GM21423 (cell line): ENCODE results near the gene NR2F1.

Experiments
- ATAC-seq: cut with Tn5 transposase; IDR thresholded peaks from one replicate; pipeline ENCODE4 v1.9.1; 2021; ENCODE audit warnings: mild to moderate bottlenecking, moderate library complexity; ENCODE audit not compliant: unreplicated experiment

NR2F1 gene

DNA sequence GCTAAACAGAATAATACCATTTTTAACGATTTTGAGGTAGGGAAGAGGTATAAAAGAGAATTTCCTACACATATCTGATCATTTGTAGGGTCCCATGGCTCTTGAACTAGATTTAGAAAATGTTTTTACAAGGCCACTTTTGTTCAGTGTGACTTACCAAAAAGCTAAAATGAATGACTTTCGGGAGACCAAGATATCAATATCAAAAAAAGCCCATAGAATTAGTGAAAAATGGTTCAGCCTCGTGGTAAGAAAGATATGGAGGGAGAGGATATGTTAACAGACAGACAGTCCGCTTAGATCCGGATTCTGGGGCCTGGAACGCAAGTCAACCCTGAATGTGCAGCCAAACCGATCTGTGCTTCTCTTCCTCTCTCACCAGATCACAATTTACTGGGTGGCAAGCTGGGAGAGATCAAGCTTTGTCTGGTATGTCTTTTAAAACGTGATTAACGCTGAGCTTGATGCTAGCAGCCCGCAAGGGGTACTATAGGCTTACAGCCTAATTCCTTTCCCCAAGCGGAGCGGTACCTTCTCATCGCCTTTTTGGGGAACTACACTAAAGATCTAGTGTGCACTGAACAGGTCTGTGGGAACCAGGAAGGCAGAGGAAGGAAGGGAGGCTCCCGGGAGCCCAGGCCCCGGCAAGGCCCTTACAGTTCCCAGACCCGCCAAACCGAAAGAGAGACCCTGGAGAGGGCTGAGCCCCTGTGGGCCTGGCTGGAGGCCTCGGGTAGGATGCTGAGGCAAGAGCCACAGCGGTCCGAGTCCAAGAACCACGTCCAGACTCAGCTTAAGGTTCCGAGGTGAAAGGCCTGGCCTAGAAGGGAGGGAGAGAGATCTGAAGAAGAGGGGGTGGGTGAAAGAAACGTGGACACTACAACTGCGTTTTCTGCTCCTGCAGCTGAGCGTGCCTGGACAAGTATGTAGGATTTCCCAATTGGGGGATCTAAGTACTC is 4.9 kb upstream of the NR2F1 start:
- ATAC-seq, result no peak

DNA sequence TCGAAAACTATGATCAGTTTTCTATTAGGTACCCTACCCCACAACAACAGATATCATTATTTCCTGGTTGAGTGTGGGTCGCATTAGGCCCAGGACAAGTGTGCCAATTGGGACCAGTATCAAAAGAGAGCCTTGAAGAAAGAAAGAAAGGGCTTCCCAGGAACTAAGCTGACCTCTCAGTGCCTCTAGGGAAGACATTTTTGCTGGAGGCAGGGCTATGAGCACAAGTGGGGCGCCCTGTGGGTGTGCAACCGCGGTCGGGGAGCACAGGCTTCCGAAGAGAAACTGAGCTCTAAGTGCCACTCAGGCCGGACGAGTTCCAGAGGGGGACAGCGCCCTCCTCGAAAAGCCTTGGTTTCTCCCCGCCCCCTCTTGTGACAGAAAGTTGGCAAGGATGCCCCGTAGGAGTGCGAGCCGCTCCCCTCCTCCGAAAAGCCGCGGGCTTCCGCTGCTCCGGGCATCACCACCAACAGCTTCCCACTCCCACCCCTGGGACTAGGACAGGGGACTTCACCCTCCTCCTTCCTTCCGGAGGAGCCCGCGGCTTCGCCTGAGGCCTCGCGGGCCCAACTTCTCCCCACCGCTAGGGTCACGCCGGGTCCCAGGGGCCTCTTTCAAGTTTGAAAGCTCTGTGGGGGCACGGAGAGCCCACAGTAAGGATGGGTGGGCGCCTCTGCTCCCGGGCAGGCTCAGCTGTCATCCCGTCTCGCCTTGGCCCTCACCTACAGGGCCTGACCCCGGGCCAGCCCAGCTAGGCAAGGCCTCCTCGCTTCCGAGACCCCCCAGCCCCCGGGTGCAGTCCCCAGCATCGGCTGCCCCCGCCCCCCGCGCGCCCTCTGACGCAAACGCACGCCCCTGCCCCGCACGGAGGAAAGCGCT is 4.0 kb upstream of the NR2F1 start:
- no peak for ATAC-seq

DNA sequence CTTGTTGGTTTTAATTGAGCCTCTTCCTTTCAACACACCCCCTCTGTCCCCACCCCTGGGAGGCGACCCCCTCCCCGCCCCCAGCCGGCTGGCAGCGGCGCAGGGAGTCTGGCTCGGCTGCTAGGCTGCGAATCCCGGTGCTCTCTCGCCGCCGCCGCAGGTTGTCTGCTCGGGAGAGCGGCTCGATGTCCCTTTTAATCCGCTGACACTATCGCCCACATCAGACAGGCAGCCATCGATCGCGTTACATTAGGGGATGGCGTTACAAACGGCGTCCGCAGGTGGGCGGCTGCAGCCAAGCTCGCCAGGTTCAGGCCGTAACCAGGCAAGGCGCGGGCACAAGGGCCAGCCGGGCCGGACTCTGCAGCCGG is 3.3 kb upstream of the NR2F1 start:
- no peak for ATAC-seq

DNA sequence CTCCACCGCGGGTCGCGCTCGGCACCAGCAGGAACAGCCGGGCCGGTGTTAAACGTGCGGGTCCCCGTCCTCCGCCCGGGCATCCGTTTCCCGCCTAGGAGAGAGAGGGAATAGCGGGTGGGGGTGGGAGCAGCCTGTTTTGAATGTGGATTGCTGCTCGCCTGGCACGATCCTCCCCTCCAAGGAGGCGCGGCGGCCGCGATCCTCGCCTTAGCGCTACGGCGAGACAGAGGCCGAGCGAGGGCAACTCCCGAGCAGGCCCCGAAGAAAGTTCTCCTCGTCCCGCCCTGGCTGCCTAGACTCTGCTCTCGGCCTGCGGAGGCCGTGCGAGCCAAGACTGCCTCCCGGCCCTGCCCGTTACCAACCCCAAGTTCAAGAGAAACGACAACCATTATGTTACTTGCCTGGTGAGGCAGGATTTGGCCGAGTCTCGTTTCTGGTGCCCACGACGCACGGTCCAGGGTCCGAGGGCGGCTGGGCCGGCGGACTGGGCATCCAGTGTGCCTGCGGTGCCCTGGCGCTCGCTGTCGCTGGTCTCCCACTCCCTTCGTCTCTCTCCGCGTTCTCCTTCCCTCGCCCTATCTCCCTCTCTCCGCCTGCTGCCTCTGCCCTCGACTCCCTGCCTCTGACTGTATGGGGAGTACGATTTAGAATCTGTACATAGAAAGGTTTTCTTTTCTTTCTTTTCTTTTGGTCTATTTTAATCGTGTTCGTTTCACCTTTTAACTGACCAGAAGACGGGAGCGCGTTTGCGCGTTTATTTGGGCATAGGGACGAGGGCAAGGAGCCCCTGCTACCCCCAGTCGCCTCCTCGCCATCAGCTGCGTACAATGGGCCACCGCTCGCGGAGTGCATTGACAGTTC is 2.7 kb upstream of the NR2F1 start:
- ATAC-seq, result no peak

DNA sequence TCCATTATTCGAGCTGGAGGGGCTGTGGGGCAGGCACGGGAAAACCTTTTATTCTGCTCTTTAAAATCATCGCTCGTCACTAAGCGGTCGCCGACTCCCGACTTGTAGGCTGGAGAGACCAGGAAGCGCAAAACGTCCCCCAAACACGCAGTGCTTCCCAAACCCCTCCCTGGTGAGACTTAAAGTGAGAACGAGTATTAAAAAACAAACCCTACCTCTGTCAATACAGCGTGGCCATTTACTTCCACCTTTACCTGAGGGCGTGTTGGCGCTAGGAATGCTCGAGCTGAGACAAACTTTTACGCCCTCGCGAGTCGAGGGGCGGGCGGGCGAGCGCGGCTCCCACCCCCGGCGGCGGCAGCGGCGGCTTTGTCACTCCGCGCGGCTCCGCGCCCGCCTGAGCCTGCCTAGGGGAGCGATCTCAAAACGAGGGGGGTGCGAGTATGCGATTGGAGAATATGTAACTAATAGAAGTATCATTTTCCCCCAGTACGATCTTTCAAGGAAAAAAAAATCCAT is 2.0 kb upstream of the NR2F1 start, which contains the start of gene NR2F1-AS1:
Gene NR2F1-AS1, minus strand, starts transcription at position 293 of the 519 bp plus-strand sequence.
- peak; percentile 15 for ATAC-seq

DNA sequence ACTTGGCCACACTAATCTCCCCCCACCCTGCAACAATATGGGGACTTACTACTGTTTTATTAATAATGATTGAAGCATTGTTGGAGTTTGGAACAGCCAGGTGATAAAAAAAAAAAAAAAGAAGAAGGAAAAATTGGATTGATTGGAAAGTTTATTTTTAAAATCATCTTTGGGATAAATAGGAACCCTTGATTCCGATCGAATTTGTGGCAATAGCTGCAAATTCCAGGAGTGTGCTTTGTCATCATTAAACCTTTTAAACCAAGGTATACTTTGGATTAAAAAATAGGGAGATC is 907 bp upstream of the NR2F1 start:
- ATAC-seq, result no peak

DNA sequence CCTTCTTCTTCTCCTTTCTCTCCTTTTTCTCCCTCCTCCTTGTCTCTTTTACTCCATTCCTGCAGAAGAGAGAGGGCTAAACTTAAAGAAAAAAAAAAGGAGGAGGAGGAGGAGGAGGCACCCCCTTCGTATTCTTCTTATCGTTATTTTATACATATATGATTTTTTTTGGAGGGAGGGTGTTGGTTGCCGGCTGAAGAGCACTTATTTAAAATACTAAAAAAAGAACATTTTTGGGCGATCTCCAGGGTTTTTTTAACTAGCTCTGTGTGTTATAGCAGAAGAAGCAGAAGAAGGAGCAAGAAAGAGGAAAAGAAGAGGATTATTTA is 381 bp downstream of the NR2F1 start:
- ATAC-seq, result no peak

DNA sequence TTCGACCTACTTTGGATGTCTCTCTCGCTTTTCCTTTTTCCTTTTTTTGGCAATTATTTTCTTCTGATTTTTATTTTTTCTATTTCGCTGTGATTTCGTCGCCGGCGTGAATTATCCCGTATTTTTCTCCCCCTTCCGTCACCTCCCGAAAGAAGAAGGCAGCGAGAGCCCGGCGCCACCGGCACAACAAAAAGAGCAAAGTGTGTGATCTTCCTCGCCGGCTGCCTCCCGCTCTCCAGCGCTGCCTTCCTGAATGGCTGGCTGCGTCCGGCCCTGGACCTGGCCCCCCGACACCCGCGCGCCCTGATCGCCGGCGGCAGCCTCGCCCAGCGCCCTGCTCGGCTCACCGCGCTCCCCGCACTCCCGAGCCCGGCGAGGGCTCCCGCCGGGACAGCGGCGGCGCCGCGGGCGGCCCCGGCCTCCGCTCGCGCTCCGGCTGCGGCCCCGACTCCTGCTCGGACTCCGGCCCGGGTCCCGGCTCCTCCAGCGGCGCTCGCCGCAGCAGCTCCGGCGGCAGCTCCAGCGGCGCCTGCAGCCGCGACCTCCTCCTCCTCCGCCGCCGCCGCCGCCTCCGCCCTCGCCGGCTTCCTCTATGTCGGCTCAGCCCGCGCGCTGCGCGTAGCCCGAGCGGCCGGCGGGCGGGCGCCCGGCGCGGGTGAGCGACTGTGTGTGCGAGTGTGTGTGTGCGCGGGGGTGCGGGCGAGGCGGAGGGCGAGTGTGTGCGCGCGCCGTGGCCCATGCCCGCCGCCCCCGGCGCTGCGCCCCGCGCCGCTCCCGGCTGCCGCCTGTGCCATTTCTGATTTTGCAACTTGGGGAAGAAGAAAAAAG is 960 bp downstream of the NR2F1 start:
- ATAC-seq, result peak; percentile 28

DNA sequence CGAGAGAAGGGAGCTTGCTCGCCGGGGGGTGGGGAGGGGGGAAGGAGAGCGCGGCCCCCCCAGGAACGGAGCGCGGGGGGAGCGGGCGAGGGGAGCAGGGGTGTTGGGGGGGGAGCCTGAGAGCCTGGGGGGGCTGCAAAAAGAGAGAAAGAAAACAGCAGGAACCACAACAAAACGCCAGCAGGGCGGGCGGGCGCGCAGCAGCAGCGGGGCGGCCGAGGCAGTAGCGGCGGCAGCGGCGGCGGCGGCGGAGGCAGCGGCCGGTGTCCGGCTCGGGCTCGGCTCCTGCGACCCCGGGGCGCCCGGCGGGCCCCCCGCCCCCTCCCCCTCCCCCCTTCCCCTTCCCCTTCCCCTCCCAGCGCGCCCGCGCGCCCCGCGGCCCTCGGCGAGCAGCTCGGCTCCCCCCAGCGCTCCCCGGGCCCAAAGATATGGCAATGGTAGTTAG is 1.6 kb downstream of the NR2F1 start:
- ATAC-seq, result no peak

DNA sequence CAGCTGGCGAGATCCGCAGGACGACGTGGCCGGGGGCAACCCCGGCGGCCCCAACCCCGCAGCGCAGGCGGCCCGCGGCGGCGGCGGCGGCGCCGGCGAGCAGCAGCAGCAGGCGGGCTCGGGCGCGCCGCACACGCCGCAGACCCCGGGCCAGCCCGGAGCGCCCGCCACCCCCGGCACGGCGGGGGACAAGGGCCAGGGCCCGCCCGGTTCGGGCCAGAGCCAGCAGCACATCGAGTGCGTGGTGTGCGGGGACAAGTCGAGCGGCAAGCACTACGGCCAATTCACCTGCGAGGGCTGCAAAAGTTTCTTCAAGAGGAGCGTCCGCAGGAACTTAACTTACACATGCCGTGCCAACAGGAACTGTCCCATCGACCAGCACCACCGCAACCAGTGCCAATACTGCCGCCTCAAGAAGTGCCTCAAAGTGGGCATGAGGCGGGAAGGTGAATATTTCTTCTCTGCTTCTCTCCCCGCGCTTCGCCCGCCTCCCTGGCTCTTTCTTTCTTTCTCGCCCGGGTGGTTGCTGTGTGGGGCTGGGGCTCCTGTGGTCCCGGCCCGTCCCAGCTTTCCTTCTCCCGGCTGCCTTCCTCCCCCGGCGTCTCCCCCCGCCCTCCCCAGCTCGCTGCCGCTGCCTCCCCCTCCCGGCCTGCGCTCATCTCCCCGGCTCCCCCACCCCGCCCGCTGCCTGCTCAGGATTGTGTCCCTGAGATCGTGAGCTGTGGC is 2.2 kb downstream of the NR2F1 start:
- ATAC-seq, result no peak

DNA sequence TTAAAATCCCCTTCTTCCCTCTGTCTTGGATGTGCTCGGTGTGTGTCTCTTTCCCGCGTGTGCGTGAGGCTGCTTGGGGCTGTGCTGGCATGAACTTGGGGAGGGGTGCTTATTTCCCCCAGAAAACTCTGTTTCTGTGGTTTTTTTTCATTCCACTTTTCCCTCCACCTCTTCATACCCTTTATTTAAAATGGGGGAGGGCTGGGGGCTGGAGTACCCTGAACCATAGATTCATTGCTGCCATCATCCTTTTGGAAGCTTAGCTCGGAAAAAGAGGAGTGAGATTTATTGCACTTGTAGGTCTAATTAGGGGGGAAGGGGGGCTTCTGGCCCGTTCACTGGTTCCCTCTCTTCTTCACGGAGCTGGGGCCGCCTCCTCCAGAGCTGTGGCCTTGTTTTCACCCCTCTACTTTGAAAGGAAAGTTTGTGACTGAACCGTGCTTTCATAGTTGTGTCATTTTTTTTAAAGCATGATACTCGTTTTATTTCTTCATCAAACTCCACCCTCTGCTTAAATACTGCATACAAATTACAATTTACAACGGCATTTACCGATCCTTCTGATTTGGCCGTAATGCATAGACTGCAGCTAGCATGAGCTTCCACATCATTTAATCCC is 2.9 kb downstream of the NR2F1 start:
- ATAC-seq, result no peak

DNA sequence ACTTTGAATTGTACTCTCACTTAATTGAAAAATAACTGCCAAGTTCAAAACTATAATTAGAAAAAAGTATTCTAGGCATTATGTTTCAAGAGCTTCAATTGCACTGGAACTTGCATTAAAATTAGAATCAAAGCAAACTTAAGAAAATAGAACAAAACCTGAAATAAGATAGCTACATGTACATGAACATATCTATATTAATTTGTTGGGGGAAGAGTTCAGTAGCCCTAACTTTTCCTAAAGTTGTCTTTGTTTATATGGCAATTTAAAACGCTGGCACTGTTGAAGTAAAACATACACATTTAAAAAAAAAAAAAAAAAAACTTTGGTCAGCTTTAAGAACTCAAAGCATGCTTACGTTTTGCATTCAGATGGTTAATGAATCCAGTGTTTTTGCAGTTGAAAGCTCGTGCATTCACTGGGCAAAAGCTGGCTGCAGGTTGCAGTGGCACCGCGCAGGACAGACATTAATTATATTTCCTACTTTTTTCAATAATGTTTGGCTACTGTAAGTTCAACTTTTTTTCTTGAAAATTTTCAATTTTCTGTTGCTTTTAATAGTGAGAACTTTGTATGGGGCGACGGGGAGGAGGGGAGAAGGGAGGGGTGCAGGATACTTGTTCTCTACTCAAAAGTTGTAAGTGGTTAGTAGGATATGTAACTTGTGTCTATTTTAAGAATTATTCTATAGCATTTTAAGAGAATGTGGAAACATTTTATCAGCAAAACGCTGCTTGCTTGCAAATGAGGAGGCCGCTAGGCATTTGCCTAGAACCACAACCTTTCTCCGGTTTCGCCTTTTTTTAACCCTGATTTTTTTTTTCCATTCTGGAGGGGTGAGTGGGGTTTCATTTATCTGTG is 3.9 kb downstream of the NR2F1 start:
- no peak for ATAC-seq

DNA sequence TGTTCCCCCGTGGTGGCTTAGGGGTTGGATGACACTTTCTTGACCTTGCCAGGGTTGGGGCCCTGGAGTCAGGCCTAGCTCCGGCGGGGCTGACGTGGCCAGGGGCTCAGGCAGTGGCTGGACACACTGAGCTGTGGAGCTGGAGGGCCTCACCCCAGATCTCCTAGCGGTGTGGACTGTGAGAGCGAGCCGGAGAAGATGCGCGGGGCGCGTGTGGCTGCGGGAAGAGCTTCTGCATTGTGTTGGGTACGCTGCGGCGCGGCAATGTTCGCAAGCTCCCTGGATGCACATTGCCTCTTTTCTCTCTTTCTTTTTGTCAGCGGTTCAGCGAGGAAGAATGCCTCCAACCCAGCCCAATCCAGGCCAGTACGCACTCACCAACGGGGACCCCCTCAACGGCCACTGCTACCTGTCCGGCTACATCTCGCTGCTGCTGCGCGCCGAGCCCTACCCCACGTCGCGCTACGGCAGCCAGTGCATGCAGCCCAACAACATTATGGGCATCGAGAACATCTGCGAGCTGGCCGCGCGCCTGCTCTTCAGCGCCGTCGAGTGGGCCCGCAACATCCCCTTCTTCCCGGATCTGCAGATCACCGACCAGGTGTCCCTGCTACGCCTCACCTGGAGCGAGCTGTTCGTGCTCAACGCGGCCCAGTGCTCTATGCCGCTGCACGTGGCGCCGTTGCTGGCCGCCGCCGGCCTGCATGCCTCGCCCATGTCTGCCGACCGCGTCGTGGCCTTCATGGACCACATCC is 4.8 kb downstream of the NR2F1 start:
- no peak for ATAC-seq

DNA sequence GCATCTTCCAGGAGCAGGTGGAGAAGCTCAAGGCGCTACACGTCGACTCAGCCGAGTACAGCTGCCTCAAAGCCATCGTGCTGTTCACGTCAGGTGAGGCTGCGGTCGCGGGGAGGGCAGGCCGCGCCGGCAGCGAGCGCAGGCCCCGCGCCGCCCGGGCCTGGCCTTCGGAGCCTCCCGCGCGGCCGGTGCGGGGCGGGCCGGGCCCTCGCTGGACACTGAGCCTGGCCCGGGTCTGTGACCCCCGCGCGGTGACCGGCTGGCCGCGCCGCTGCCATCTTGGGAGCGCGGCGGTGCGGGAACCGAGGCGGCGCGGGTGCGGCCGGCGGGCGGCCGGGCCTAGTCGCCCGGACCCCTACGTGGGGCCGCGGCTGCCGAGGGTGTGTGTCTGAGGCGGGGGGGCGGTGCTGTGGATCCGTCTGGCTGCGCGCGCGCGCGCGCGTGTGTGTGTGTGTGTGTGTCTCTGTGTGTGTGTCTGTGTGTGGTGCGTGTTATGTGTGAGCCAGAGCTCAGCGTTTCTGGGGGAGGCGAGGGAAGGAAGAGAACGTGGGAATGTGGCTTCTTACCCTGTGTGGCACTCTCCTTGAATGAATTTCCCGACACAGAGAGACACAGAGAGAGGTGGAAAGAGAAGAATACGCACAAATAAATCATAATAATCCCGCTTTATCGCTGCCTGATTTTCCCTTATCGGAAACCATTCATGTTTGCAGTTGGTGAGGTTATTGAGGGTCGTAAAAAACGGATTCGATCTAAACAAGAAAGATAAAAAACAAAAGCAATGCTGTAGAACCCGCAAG is 5.5 kb downstream of the NR2F1 start:
- no peak for ATAC-seq

DNA sequence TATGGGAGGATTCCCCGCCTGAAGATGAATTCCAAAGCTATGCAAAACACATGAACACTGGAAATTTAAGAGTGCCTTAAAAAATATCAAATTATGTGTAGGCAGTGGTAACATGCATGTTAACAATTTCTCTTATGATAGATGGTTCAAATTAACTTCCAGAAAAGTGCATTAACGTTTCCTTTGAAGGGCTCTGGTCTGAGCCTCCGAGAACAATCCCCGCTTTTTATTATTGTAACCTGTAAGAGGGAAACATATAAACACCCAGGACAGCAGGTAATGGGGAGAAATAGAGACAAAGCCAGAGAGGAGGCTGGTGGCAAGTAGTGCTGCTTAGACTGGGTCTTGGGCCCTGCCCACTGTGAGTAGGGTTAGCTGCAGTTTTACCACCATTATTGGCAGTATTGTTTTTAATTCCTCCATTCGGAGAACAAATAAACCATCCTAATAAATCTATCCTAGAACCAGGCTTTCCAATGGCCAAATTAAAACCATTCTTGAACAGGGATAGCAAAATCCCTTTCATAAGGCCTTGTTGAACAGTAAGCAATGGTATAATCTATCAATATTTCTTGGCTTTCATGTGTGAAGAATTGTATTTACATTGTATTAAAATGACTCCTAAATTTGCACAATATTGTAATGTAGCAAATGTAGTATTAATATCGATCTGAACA is 6.3 kb downstream of the NR2F1 start:
- ATAC-seq, result no peak

DNA sequence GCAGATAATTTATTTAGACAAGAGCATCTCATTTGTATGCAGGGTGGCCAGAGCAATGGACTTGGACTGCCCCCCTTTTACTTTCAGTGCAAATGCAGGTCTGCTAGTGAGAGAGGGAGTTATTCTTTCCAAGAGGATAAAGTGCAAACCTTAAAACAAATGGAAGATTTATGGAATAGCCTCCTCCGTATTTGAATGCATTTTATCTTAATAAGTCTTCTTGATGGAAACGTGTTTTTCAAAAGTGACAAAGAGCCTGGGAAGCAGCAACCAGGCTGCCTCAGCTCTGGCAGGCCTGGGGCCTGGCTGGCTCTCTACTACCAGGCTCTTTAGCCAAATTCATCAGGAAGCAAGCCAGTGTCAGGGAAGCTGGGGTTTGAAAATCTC is 6.8 kb downstream of the NR2F1 start:
- ATAC-seq, result no peak
